22Rv1 (cell line): ENCODE results near the gene APBB2.

Experiments
- ZFX ChIP-seq: fragments of 450-650 bp; IDR thresholded peaks from 2 replicates; pipeline ENCODE4 v1.6.1; 2017; ENCODE audit warnings: antibody characterized with exemption, borderline replicate concordance
- TF ChIP-seq, protein P1 (sequence below): fragments of 450-650 bp; IDR thresholded peaks from 2 replicates; pipeline ENCODE4 v1.5.1; 2017; ENCODE audit warnings: mild to moderate bottlenecking

DNA sequence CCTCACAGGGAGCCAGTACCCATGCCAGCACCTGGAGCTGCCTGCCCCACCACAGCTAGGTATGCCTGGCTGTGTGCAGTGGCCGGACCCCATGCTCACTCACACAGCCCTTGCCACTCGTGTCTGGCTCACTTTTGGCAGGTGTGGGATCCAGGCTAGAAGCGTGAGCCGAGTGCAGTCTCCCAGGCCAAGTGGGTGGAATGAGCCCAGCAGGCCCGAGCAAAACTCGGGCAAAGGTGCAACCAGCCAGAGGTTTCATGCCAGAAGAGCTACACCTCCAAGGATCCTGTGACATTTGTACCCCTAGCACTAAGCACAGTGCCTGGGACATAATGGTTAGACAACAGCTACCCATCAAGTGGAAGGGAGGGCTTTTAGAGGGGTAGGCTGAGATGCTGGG, 246.8 kb downstream of the APBB2 start:
- TF ChIP-seq, protein P1, sequence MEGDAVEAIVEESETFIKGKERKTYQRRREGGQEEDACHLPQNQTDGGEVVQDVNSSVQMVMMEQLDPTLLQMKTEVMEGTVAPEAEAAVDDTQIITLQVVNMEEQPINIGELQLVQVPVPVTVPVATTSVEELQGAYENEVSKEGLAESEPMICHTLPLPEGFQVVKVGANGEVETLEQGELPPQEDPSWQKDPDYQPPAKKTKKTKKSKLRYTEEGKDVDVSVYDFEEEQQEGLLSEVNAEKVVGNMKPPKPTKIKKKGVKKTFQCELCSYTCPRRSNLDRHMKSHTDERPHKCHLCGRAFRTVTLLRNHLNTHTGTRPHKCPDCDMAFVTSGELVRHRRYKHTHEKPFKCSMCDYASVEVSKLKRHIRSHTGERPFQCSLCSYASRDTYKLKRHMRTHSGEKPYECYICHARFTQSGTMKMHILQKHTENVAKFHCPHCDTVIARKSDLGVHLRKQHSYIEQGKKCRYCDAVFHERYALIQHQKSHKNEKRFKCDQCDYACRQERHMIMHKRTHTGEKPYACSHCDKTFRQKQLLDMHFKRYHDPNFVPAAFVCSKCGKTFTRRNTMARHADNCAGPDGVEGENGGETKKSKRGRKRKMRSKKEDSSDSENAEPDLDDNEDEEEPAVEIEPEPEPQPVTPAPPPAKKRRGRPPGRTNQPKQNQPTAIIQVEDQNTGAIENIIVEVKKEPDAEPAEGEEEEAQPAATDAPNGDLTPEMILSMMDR = no peak
- no peak for TF ChIP-seq ZFX
